GF-D8 (cell line): ENCODE data around the gene LMO4.

Experiments used
- DNase-seq: peaks from one replicate; lab custom pipeline; 2025; lab: John Stamatoyannopoulos, UW

LMO4 gene

GRCh38 chr1:87327376-87328271, 1.1 kb upstream of the LMO4 start:
- DNase-seq: no peak

- DNase-seq: no peak
These were observed 408 bp downstream of the LMO4 start for GRCh38 chr1:87329051-87329525.

GRCh38 chr1:87329526-87330056, 911 bp downstream of the LMO4 start:
- DNase-seq: peak; percentile 29

- DNase-seq: peak; percentile 23
These were observed 1.6 kb downstream of the LMO4 start for GRCh38 chr1:87330057-87330884.

GRCh38 chr1:87330885-87331364, 2.2 kb downstream of the LMO4 start:
- DNase-seq: no peak

- peak; percentile 22 for DNase-seq
These were observed 2.9 kb downstream of the LMO4 start for GRCh38 chr1:87331365-87332241.

- peak; percentile 5 for DNase-seq
These were observed 5.1 kb downstream of the LMO4 start for GRCh38 chr1:87333692-87334347.

- no peak for DNase-seq
These were observed 5.9 kb downstream of the LMO4 start for GRCh38 chr1:87334351-87335174.

- DNase-seq: peak; percentile 43
These were observed 6.7 kb downstream of the LMO4 start for GRCh38 chr1:87335175-87335884.

GRCh38 chr1:87336623-87337067, 8.0 kb downstream of the LMO4 start:
- no peak for DNase-seq

- DNase-seq: no peak
These were observed 8.9 kb downstream of the LMO4 start for GRCh38 chr1:87337606-87338005.

GRCh38 chr1:87338566-87338965, 9.9 kb downstream of the LMO4 start:
- no peak for DNase-seq

- DNase-seq: no peak
These were observed 15.6 kb downstream of the LMO4 start for GRCh38 chr1:87344231-87344630.

GRCh38 chr1:87346130-87346814, 17.6 kb downstream of the LMO4 start:
- no peak for DNase-seq

GRCh38 chr1:87348341-87349019, 19.8 kb downstream of the LMO4 start:
- DNase-seq: no peak

GRCh38 chr1:87349036-87349435, 20.4 kb downstream of the LMO4 start:
- DNase-seq: no peak

- DNase-seq: no peak
These were observed 27.2 kb downstream of the LMO4 start for GRCh38 chr1:87355894-87356293.

GRCh38 chr1:87356591-87356990, 27.9 kb downstream of the LMO4 start:
- no peak for DNase-seq
